K562 (cell line): ENCODE measurements around the gene NPFF. TPM values are rescaled to one million over a fixed set of nuclear protein-coding genes. Genes with fewer than 3 reads are reported as not detected.
A peak's percentile ranks its signal among the peaks of the same experiment; 100 is the strongest.

Source experiments
- ARID1B ChIP-seq: fragments of 450-650 bp; IDR thresholded peaks from 2 replicates; pipeline ENCODE4 v1.6.1; 2016; ENCODE audit warnings: antibody characterized with exemption, mild to moderate bottlenecking, inconsistent platforms
- CBFB ChIP-seq: sonication (generic); formaldehyde crosslinking; IDR thresholded peaks from 2 replicates; pipeline ENCODE4 v1.4.0; 2020; ENCODE audit warnings: mild to moderate bottlenecking, missing genetic modification reagents
- ELF4 ChIP-seq: fragments of 450-650 bp; formaldehyde crosslinking; IDR thresholded peaks from 2 replicates; pipeline ENCODE4 v1.4.0; 2022; ENCODE audit warnings: missing genetic modification characterization
- ESRRB ChIP-seq: fragments of 250-450 bp; sonication (Bioruptor Pico); IDR thresholded peaks from 2 replicates; pipeline ENCODE4 v1.5.0; 2020; ENCODE audit warnings: mild to moderate bottlenecking, moderate library complexity, borderline replicate concordance
- ETV5 ChIP-seq: sonication (generic); formaldehyde crosslinking; IDR thresholded peaks from 2 replicates; pipeline ENCODE4 v1.4.0; 2020; ENCODE audit warnings: low read depth, mild to moderate bottlenecking, missing genetic modification reagents
- KDM4B ChIP-seq, 2 experiments: fragments of 450-650 bp in 1 of 2; sonication (generic) in 1 of 2; IDR thresholded peaks; 2 replicates each; pipeline ENCODE4 v1.6.1; 2016 to 2017; ENCODE audit warnings: borderline replicate concordance in 2 of 2, antibody characterized with exemption in 1 of 2, low read depth in 1 of 2, mild to moderate bottlenecking in 1 of 2
- KLF10 ChIP-seq: fragments of 250-450 bp; sonication (Bioruptor Pico); IDR thresholded peaks from 2 replicates; pipeline ENCODE4 v1.6.1; 2021; ENCODE audit warnings: matching md5 sums
- MBD1 ChIP-seq: fragments of 250-450 bp; sonication (Bioruptor Pico); IDR thresholded peaks from 2 replicates; pipeline ENCODE4 v1.8.0; 2022; ENCODE audit warnings: inconsistent platforms
- MYC ChIP-seq, 2 experiments: fragments of 250-450 bp in 1 of 2; sonication (Bioruptor Pico) in 1 of 2; IDR thresholded peaks; 2 replicates each; pipeline versions ENCODE4 v1.5.1 to v1.6.1; 2012 to 2021; ENCODE audit warnings: low read depth in 2 of 2, borderline replicate concordance in 1 of 2, improper control_type of control experiment in 1 of 2, low read length in 1 of 2, mild to moderate bottlenecking in 1 of 2, moderate library complexity in 1 of 2
- SMAD2 ChIP-seq: fragments of 150-350 bp; IDR thresholded peaks from 2 replicates; pipeline ENCODE4 v1.6.1; 2014; ENCODE audit warnings: low read depth, mild to moderate bottlenecking, low read length
- SMARCC2 ChIP-seq: fragments of 450-650 bp; IDR thresholded peaks from 2 replicates; pipeline ENCODE4 v1.6.1; 2017; ENCODE audit warnings: antibody characterized with exemption, moderate library complexity, mild to moderate bottlenecking, low read depth
- SMARCE1 ChIP-seq: fragments of 450-650 bp; IDR thresholded peaks from 2 replicates; pipeline ENCODE4 v1.7.1; 2016; ENCODE audit warnings: mild to moderate bottlenecking
- ZBTB1 ChIP-seq: sonication (generic); formaldehyde crosslinking; IDR thresholded peaks from 2 replicates; pipeline ENCODE4 v1.8.1; 2023; ENCODE audit warnings: missing genetic modification reagents, low read depth, mild to moderate bottlenecking, borderline replicate concordance
- ZBTB11 ChIP-seq, 3 experiments: fragments of 200-800 bp in 1 of 3; fragments of 250-450 bp in 1 of 3; fragments of 450-650 bp in 1 of 3; sonication (Bioruptor Pico) in 1 of 3; sonication (Bioruptor generic) in 1 of 3; formaldehyde crosslinking in 1 of 3; IDR thresholded peaks; 2 replicates each; pipeline versions ENCODE4 v1.6.1 to v1.8.0; 2016 to 2022; ENCODE audit warnings: mild to moderate bottlenecking in 2 of 3, missing genetic modification characterization in 2 of 3, missing compliant biosample characterization in 1 of 3, moderate library complexity in 1 of 3
- ZBTB7A ChIP-seq: IDR thresholded peaks from 2 replicates; pipeline ENCODE4 v1.6.1; 2011; ENCODE audit warnings: low read depth, mild to moderate bottlenecking, low read length, moderate library complexity, borderline replicate concordance; ENCODE audit not compliant: control insufficient read depth
- ZNF12 ChIP-seq: sonication (generic); formaldehyde crosslinking; IDR thresholded peaks from 2 replicates; pipeline ENCODE4 v1.4.0; 2020; ENCODE audit warnings: mild to moderate bottlenecking, missing genetic modification reagents
- ZNF197 ChIP-seq: fragments of 200-800 bp; sonication (Bioruptor generic); IDR thresholded peaks from 2 replicates; pipeline ENCODE4 v1.6.1; 2016; ENCODE audit warnings: low read depth, missing genetic modification characterization, missing compliant biosample characterization
- ZNF41 ChIP-seq: fragments of 250-450 bp; sonication (Bioruptor Pico); conservative IDR thresholded peaks from 2 replicates; pipeline ENCODE4 v1.4.0; 2020; ENCODE audit warnings: mild to moderate bottlenecking
- ZNF586 ChIP-seq: fragments of 450-650 bp; formaldehyde crosslinking; conservative IDR thresholded peaks from 2 replicates; pipeline ENCODE4 v1.4.0; 2020; ENCODE audit warnings: mild to moderate bottlenecking, moderate library complexity
- polyA plus RNA-seq, 8 experiments: library from polyadenylated mRNA; depleted of rRNA in 4 of 8; stranded (reverse) in 5 of 8; unstranded in 3 of 8; fragments of >200 nt; fragmentation: Nextera tagmentation in 2 of 8; fragmentation: Illumina TruSeq in 1 of 8; extraction: Ambion mirVana in 2 of 8; extraction: Trizol in 1 of 8; gene quantifications; 2 replicates each; pipeline versions ENCODE4 v1.2.1 to v1.2.3, GENCODE V29; 2011 to 2014; ENCODE audit warnings: inconsistent platforms in 1 of 8, missing spikeins in 1 of 8
- total RNA-seq, 7 experiments: library from RNA; depleted of rRNA in 6 of 7; stranded (reverse); fragments of >200 nt in 6 of 7; fragmentation: Illumina TruSeq in 2 of 7; extraction: Trizol in 2 of 7; gene quantifications; 2 replicates each; pipeline versions ENCODE4 v1.2.1 to v1.2.3, GENCODE V29; 2011 to 2021; ENCODE audit warnings: low replicate concordance in 1 of 7
- TF ChIP-seq, protein P1 (sequence below): fragments of 250-450 bp; sonication (Bioruptor Pico); IDR thresholded peaks from 2 replicates; pipeline ENCODE4 v1.8.0; 2021; ENCODE audit warnings: moderate library complexity, mild to moderate bottlenecking, inconsistent platforms
- TF ChIP-seq, protein P2 (sequence below): sonication (generic); formaldehyde crosslinking; IDR thresholded peaks from 2 replicates; pipeline ENCODE4 v1.8.0; 2022; ENCODE audit warnings: mild to moderate bottlenecking, missing genetic modification reagents

Gene NPFF
- total and polyA plus RNA-seq, 9 of the 15 experiments (the other 6 are each of a cell fraction or from before 2014, with no cell fraction given), result 0.15 to 1.2 (median 0.55) TPM; not detected in 6

- TF ChIP-seq SMARCC2 (no peak), ZNF197 (CRISPR knock-in tag) (peak; percentile 58; the same call in 1 of the 2 replicates), ZNF12 (no peak), ZBTB7A (peak; percentile 70; the same call in 1 of the 2 replicates), SMARCE1 (no peak), SMAD2 (no peak), ARID1B (no peak), ETV5 (CRISPR knock-in tag) (no peak), ZNF586 (no peak), KDM4B (IDR thresholded peaks at IDR 0.05; ENCODE audit: borderline replicate concordance in 2 of 2, low read depth in 1 of 2) (no peak), CBFB (CRISPR knock-in tag) (no peak), ZBTB1 (CRISPR knock-in tag) (no peak), KLF10 (no peak), ESRRB (no peak), ZNF41 (CRISPR knock-in tag) (no peak), ELF4 (no peak), ZBTB11 (CRISPR knock-in tag; IDR thresholded peaks at IDR 0.05) (0 out of 6 replicates have a peak, but pooled peaks of 1 of the 3 experiments have one; percentile 27), MBD1 (CRISPR knock-in tag) (no peak), MYC (IDR thresholded peaks at IDR 0.05; ENCODE audit: low read depth, low read length) (0 out of 2 replicates have a peak, but pooled peaks have one; percentile 16), MYC (CRISPR knock-in tag; IDR thresholded peaks at IDR 0.05; ENCODE audit: borderline replicate concordance, low read depth) (no peak)
- TF ChIP-seq, protein P1, sequence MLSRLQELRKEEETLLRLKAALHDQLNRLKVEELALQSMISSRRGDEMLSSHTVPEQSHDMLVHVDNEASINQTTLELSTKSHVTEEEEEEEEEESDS (CRISPR knock-in tag), result no peak
- TF ChIP-seq, protein P2, sequence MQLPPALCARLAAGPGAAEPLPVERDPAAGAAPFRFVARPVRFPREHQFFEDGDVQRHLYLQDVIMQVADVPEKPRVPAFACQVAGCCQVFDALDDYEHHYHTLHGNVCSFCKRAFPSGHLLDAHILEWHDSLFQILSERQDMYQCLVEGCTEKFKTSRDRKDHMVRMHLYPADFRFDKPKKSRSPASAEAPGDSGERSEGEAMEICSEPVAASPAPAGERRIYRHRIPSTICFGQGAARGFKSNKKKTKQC (CRISPR knock-in tag), result no peak
Measured at GRCh38 chr12:53499266-53500141, 7.8 kb downstream of the NPFF start, which contains the start of gene MAP3K12 (continued).
